Activated CD4-positive, alpha-beta T cell treated with anti-CD3 and anti-CD28 coated beads for 4 hours (primary cell): ENCODE measurements around the gene DBF4B.
"Not testable (repeated sequence)": the region's sequence is repeated elsewhere in the genome, so short reads cannot be mapped to it uniquely, and the experiment has no call there.

ENCODE experiments used
- DNase-seq, 2 donors: peaks; one replicate each; pipeline ENCODE4 v3.0.0-alpha.2; 2020

DBF4B gene

GRCh38 chr17:44733753-44734152 is 25.3 kb downstream of the DBF4B start:
- no peak for DNase-seq

DNA sequence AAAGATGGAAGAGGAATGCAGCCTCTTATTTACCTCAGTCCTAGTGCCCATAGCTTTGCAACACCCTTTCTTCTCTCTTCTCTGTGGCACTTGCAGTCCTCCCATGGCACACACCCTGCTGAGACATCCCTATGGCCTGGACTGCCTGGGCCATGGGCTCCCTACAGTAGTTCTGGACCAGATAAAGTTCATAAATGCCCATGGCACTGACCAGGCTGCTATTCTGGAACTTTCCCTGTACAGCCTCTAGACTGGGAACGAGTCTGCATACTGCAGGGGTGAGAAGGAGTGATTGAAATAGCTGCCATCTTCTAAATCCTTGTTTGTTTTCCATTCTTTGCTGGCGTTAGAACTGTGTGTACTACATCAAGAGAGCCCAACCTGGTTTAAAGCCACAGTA is 25.8 kb downstream of the DBF4B start:
- DNase-seq: no peak

DNA sequence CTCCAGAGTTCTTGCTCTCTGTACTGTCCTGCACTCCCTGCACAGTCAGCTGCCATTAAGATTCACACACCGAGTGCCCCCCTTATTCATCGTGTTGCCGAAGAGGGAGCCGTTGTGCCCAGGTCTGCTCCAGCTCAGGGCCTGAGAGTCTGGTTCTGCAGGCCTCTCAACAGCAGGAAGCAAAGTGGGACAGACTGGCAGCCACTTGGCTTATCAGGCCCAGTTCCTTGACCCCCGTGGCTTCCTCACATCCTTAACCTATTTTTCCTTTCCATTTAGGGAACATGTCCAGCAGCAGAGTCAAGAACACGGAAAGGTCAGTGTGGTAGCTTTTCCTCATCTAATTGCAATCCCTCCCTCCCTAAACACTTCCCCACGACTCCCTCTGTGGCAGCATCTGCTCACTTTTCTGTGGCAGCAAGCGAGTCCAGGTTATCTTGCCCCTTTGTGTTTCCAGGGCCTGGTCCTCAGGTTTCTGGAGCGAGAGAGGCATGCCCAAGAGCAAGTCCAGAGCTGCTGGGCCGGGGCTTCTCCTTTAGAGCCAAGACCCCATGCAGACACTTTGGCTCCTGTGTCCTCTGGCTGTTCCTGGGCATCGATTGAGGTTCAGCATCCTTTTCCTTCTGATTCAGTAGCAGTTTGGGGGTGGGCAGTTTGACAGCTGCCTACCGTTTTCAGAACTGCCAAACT is 28.2 kb downstream of the DBF4B start:
- DNase-seq: no peak

DNA sequence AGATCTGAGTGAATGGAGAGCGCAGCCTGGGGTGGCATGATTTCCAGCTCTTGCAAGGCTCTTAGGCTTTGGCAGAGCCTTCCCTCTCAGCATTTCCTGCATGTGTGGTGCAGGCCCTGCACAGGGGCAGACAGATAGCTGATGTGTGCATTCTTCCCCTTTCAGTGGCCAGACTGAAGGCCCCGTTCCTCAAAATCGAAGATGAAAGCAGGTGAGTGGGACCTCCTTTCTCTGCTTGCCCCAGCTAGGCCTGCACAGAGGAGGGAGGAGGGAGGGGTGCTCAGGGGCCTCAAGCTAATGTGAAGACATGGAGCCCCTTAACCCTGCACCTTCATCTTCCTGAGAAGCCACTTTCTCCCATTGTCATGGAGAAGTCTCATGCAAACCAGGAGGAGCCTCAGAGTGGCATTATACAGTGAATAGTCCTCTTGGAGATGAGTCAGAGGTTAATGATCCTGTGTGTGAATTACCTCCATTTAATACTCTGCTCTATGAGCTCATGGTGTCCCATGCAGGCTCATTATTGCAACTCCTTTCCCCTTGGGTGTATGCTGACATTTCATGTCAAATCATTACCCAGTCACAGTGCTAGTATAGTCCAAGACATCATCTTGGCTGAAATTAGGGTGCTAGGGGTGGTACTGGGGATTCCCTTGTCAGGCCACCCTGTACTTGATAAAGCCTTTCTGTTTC is 29.9 kb downstream of the DBF4B start:
- no peak for DNase-seq

GRCh38 chr17:44741316-44741715 is 32.9 kb downstream of the DBF4B start:
- DNase-seq: no peak

GRCh38 chr17:44745301-44745700 is 36.8 kb downstream of the DBF4B start:
- DNase-seq: no peak

GRCh38 chr17:44745738-44746137 is 37.3 kb downstream of the DBF4B start:
- not testable (repeated sequence) for DNase-seq

GRCh38 chr17:44747566-44747965 is 39.1 kb downstream of the DBF4B start:
- DNase-seq: no peak

DNA sequence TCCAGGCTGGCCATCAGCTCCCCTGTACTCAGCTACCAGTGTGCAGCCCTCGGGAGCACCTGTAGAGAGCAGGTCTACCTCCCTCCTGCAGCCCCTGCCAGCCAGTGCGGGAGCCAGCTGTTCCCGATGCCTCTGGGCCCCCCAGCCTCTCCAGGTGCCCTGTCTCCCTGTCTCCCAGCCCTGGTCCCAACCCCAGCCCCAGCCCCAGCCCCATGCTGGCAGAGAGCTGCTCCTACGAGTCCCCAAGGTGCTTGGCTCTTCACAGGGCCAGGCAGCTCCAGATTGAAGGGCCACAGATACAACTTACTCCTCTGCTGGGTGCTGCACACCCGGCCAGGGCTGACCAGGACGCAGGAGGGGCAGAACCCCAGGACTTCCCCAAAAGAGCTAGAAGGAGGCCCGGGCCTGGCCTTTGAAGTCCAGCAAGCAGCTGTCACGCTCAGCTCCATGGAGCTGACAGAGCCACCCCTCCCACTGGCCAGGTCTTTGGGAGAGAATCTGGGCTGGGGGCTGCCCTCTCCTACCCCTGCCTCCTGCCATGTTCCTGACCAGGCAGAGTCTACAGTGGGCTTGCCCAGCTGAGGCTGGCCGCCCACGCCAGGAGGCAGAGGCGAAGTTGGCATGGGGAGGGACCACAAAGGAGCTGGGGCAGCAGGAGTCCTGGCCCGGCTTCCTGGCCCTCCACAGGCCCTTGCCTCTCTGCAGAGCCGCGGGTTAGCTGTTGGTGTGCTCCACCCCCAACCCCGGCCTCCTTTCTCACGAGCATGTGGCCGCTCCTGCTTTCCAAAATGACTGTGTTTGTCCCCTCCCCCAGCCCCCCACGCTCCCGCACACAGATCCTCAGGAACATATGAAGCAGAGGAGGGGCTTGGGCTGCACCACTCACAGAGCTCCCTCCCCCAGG is 40.9 kb downstream of the DBF4B start:
- no peak for DNase-seq

DNA sequence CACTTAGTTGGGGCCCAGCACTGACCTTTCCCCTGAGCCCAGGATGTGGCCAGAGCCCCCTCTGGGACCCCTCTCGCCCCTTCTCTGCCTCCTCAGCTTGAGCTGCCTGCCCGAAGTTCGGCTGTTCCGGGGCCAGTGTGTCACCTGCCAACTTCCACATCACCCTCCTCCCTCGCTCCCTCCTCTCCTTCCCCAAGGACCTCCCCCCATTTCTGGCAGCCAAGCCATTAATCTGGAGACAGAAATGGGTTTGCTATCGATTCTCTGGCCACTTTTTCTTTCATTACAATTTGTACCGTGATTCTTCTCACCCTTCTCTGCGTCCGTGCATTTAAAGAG is 41.5 kb downstream of the DBF4B start:
- DNase-seq: no peak

DNA sequence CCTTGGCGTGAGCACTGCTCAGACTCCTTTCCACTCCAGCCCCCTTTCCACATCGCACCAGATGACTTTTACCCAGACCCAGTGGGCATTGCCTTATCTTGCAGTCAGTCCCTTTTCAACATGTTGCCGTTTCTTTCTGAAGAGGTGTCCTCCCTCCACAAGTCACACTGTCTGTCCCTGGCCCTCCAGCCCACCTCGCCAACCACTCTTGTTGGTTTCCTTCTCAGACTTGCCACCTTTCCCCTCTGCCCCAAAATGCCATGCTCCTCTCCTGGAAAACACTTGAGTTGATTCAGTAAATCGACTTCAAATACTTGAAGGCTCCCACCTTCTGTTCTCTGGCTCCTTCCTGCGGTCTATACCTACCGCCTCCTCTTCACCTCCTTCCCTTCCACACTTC is 42.9 kb downstream of the DBF4B start:
- no peak for DNase-seq

- DNase-seq: no peak
These were observed 43.3 kb downstream of the DBF4B start for GRCh38 chr17:44751806-44752205.

DNA sequence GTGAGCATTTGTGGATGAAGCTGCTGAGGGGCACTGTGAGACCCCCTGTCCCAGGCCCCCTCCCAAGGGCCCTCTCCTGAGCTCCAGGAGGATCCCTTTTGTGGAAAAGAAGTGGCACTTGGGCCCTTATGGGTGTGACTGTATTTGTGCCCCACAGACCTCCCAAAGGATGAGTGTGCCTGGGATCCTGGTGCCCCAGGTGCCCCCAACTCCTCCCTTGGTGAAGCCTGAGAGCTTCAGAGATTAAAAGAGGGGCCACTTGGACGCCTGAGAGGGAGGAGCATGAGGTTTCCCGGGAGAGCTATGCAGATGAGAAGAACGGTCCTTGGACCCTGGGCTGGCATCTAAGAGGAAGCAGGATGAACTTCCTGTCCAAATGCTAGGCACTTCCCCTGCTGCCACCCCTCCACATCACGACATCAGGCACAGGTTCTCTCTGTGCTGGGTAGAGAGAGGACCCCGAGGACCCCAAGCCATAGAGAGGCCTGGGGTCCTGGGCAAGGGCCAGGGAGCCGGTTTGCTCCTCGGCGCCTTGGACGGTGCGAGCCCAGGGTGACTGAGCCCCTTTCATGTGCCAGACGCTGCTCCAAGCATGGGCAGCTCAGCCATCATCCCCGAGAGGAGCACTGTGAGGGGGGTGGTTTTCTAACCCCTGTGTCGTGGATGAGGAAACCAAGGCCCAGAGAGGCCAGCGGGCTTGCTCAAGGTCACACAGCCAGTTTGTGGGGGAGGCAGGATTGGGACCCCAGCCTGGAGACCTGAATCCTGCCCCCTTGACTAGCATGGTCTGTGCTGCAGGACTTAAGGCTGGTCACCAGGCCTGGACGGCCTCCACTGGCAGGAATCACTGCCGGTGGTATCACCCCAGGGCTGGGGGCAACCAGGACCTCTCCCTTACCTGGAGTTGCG is 44.7 kb downstream of the DBF4B start:
- DNase-seq: no peak

- DNase-seq: no peak
These were observed 45.8 kb downstream of the DBF4B start for GRCh38 chr17:44754276-44754675.

DNA sequence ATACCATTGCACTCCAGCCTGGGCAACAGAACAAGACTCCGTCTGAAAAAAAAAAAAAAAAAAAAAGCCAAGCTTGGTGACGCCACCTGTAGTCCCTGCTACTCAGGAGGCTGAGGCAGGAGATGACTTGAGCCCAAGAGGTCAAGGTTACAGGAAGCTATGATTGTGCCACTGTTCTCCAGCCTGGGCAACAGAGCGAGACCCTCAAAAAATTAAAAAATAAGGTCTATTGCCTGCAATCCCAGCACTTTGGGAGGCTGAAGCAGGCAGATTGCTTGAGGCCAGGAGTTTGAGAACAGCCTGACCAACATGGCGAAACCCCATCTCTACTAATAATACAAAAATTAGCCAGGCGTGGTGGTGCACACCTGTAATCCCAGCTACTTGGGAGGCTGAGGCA is 46.7 kb downstream of the DBF4B start:
- not testable (repeated sequence) for DNase-seq

- DNase-seq: no peak
These were observed 48.8 kb downstream of the DBF4B start for GRCh38 chr17:44757045-44757917.

DNA sequence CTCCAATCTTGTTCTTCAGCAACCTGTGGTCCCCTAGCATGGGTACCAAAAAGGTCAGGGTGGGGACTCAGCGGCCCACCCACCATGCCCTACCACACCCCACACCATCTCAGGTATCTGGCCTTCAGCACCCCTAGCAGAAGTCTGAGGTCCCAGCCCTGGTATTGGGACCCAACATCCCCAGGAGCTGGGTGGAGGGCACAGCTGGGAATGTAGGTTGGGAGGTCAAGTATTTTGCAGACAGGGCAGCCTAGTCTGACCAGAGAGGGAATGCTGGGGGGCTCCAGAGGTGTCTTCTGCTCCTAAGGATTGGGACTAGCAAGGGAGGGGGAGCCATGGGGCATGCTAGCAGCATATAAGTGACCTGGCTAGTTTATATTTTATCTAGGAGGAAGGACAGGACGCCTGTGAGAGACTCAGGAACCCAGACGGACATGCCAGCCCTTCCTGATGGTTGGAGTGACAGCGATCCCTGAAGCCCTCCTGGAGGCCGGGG is 49.5 kb downstream of the DBF4B start:
- DNase-seq: no peak

GRCh38 chr17:44758414-44759085 is 50.1 kb downstream of the DBF4B start, which contains the start of gene ADAM11:
ADAM11 (plus strand) TSS chr17:44758988; CDS start chr17:44759200, 212 bp downstream.
- DNase-seq: no peak

- DNase-seq: no peak
These were observed 50.8 kb downstream of the DBF4B start for GRCh38 chr17:44759086-44759915.

DNA sequence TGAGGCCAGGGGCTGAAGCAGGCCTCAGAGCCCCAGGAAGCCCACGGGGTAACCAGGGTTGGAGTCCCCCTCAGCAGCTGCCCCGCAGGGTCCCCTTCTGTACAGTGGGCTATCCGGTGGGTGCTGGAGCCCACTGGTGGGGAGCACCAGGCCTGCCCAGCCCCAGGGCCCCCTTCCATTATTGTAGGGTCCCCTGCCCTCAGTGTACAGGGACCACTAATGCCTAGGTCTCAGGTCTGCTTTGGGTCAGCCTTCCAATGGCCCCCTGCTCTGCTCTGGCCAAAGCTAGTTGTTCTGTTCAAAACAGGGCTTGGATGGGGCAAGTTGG is 51.4 kb downstream of the DBF4B start:
- DNase-seq: no peak
